Spleen (tissue), 11 donors: ENCODE data around the gene EPHB2. TPM values are rescaled to one million over a fixed set of nuclear protein-coding genes. Genes with fewer than 3 reads are reported as not detected.

Source experiments
- DNase-seq: peaks from one replicate; pipeline ENCODE4 v3.0.0-alpha.2; 2020
- H3K27ac ChIP-seq, 8 donors: fragments of 200-600 bp; sonication (generic) in 7 of 8; 1 replicate in 4 of 8; 2 replicates in 4 of 8; pipeline versions ENCODE4 v1.5.0 to v1.8.0; 2016 to 2021; ENCODE audit warnings: inconsistent platforms in 4 of 8, mild to moderate bottlenecking in 4 of 8, moderate library complexity in 1 of 8
- H3K27me3 ChIP-seq, 7 donors: fragments of 200-600 bp; sonication (generic) in 6 of 7; replicated peaks in 1 of 7; 1 replicate in 4 of 7; 2 replicates in 3 of 7; pipeline versions ENCODE4 v1.5.0 to v1.8.0; 2016 to 2021; ENCODE audit warnings: inconsistent platforms in 3 of 7, mild to moderate bottlenecking in 1 of 7
- H3K36me3 ChIP-seq, 6 donors: fragments of 200-600 bp; sonication (generic) in 5 of 6; 1 replicate in 4 of 6; 2 replicates in 2 of 6; pipeline versions ENCODE4 v1.5.0 to v1.8.0; 2016 to 2021; ENCODE audit warnings: inconsistent platforms in 2 of 6
- H3K4me1 ChIP-seq, 6 donors: fragments of 200-600 bp; sonication (generic) in 5 of 6; 1 replicate in 3 of 6; 2 replicates in 3 of 6; pipeline versions ENCODE4 v1.5.0 to v1.8.0; 2016 to 2021; ENCODE audit warnings: inconsistent platforms in 3 of 6
- H3K4me3 ChIP-seq, 8 donors: fragments of 200-600 bp; sonication (generic) in 7 of 8; 1 replicate in 4 of 8; 2 replicates in 4 of 8; pipeline versions ENCODE4 v1.5.0 to v1.8.0; 2016 to 2021; ENCODE audit warnings: inconsistent platforms in 4 of 8, mild to moderate bottlenecking in 4 of 8, moderate library complexity in 2 of 8
- H3K9me3 ChIP-seq, 8 donors: fragments of 200-600 bp; sonication (generic) in 7 of 8; 1 replicate in 4 of 8; 2 replicates in 4 of 8; pipeline versions ENCODE4 v1.5.0 to v1.8.0; 2016 to 2021; ENCODE audit warnings: inconsistent platforms in 4 of 8
- POLR2A ChIP-seq, 3 donors: fragments of 450-650 bp; IDR thresholded peaks; one replicate each; pipeline ENCODE4 v1.5.1; 2017; ENCODE audit warnings: antibody characterized with exemption in 3 of 3, mild to moderate bottlenecking in 1 of 3
- POLR2AphosphoS5 ChIP-seq, 3 donors: sonication (generic); formaldehyde crosslinking; IDR thresholded peaks; one replicate each; pipeline ENCODE4 v1.5.1; 2017; ENCODE audit warnings: antibody characterized with exemption in 3 of 3
- WGBS, 5 donors: extraction: QIAGEN DNeasy Blood & Tissue Kit in 3 of 5; methylation state at CpG; one replicate each; pipeline versions ENCODE4 v1.1.5 to v1.1.7; 2013 to 2018; 5-methylcytosine and 5-hydroxymethylcytosine counted together
- intact Hi-C: fragments of 100-400 bp; cut with DNase I; formaldehyde crosslinking; loops from one replicate; pipeline ENCODE4 v1.15.0; 2023; ENCODE audit warnings: low total_unique reads
- polyA plus RNA-seq, 3 donors: library from polyadenylated mRNA; stranded (reverse); fragments of 200-250 nt; gene quantifications; one replicate each; pipeline ENCODE4 v1.2.1, GENCODE V29; 2013
- total RNA-seq, 7 donors: library from RNA; depleted of rRNA in 3 of 7; stranded (reverse); fragments of >200 nt in 3 of 7; fragmentation: NEBNext Ultra II Directional in 4 of 7; extraction: Animal tissue kit (Norgen Biotek cat#: 25700) in 4 of 7; gene quantifications; one replicate each; pipeline versions ENCODE4 v1.1.0 to v1.2.1, GENCODE V29; 2016 to 2021
- TF ChIP-seq, protein P1 (sequence below), 11 experiments: fragments of 200-600 bp in 7 of 11; fragments of 450-650 bp in 4 of 11; sonication (generic) in 4 of 11; IDR thresholded peaks in 8 of 11; conservative IDR thresholded peaks in 3 of 11; 1 replicate in 7 of 11; 2 replicates in 4 of 11; pipeline versions ENCODE4 v1.4.0 to v1.8.0; 2016 to 2021; ENCODE audit warnings: antibody characterized with exemption in 11 of 11, inconsistent platforms in 4 of 11, mild to moderate bottlenecking in 1 of 11
- donor health status: healthy with polysubstance abuse.
- donor health status: DM: no; HTN: no; CAD: no; lungs with moderate emphysema.
- donor health status: DM: no; HTN: no; CAD: no.
- donor health status: Bipolar disorder and iron deficiency.
- donor health status: healthy.
- donor health status: DM: no; HTN: no; CAD: no.
- donor health status: DM: yes; HTN: yes; CAD: no.

The EPHB2 gene
- total and polyA plus RNA-seq, 10 donors, result 0.67 to 9.3 (median 6.3) TPM

DNA sequence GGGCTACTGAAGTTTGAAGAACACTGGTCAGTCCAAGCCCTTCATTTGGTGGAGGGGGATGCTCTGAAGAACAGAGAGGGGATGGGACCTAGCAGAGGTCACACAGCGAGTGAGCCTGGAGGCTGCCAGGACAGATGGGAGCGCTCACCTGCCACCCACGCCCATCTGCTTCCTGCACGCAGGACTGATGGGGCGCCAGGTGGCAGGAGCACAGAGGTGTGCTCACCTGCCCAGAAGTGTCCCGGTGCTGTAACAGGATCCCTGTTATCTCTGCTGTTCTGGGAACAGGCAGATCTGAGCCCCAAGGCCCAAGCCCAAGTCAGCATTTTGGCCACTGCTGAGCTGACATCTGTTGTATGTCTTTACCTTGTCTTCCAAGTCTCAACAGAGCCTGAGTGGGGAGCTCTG is 40.5 kb downstream of the EPHB2 start:
- intact Hi-C loops, result no loop called here
- peaks cover 0 to 14% (median 0%) of the 10 kb centered on the region in 7 donors for H3K27me3 ChIP-seq
- TF ChIP-seq POLR2A (IDR thresholded peaks at IDR 0.05) (no peak), POLR2AphosphoS5 (IDR thresholded peaks at IDR 0.05) (no peak)
- TF ChIP-seq, protein P1, sequence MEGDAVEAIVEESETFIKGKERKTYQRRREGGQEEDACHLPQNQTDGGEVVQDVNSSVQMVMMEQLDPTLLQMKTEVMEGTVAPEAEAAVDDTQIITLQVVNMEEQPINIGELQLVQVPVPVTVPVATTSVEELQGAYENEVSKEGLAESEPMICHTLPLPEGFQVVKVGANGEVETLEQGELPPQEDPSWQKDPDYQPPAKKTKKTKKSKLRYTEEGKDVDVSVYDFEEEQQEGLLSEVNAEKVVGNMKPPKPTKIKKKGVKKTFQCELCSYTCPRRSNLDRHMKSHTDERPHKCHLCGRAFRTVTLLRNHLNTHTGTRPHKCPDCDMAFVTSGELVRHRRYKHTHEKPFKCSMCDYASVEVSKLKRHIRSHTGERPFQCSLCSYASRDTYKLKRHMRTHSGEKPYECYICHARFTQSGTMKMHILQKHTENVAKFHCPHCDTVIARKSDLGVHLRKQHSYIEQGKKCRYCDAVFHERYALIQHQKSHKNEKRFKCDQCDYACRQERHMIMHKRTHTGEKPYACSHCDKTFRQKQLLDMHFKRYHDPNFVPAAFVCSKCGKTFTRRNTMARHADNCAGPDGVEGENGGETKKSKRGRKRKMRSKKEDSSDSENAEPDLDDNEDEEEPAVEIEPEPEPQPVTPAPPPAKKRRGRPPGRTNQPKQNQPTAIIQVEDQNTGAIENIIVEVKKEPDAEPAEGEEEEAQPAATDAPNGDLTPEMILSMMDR (IDR thresholded peaks at IDR 0.05 in 8 of 11, conservative IDR thresholded peaks at IDR 0.05 in 3 of 11), result no peak
- H3K27ac ChIP-seq, result peak overlapping the region in 3 of 8 donors; percentile 70 to 80 (median 78)
- H3K4me3 ChIP-seq, result no peak overlapping the region
- H3K4me1 ChIP-seq, result peaks cover 0 to 35% (median 0%) of the 10 kb centered on the region in 6 donors
- WGBS, 5 donors, result 81 to 94% (median 93%) methylated on average over 6 of the region's 6 CpGs
- H3K36me3 ChIP-seq, result no peaks in the 10 kb centered on the region
- DNase-seq, result no peak
- H3K9me3 ChIP-seq, result no peaks in the 10 kb centered on the region

DNA sequence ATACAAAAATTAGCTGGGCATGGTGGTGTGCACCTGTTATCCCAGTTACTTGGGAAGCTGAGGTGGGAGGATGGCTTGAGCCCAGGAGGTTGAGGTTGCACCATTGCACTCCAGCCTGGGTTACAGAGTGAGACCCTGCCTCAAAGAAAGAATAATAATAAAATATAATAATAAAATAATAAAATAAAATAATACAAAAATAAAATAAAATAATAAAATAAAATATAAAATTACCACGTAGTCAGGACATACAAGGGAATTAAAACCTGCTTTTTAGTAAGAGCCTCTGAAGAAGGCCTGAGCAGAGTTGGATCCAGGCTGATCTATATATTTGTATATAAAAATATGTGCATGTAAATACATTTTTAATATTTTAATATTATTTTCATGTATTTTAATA is 41.7 kb downstream of the EPHB2 start:
- Histone ChIP-seq H3K4me1 (peaks cover 0 to 23% (median 0%) of the 10 kb centered on the region in 6 donors), H3K27me3 (peaks cover 0 to 19% (median 0%) of the 10 kb centered on the region in 7 donors), H3K36me3 (no peaks in the 10 kb centered on the region), H3K27ac (no peak overlapping the region), H3K4me3 (no peak overlapping the region), H3K9me3 (no peaks in the 10 kb centered on the region)
- TF ChIP-seq POLR2AphosphoS5 (IDR thresholded peaks at IDR 0.05) (no peak), POLR2A (IDR thresholded peaks at IDR 0.05) (no peak)
- TF ChIP-seq, protein P1 (IDR thresholded peaks at IDR 0.05 in 8 of 11, conservative IDR thresholded peaks at IDR 0.05 in 3 of 11), result no peak
- intact Hi-C loops, result no loop called here
- DNase-seq, result no peak
- WGBS, 5 donors, result 85 to 94% (median 88%) methylated on average over 1 of the region's 1 CpG

DNA sequence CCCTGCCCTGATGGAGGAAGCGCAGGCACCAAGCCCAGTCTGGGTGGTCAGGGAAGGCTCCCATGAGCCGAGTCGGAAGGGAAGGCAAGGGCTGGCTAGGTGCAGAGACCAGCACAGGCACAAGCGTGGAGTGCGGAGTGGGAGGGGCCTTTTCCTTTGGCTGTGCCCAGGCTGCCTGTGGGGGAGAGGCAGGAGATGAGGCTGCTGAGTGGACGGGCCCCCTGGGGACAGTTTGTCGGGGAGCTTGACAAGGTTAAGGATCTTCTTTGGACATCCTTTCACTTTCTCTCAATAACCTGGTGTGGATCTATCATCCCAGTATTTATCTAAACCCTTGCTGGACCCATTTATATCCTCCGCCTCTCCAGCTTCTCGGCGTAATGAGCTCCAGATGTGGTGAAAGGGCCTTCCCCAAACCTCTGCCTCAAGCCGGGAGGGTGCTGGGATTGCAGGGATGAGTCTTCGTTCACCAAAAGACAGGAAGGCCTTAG is 42.9 kb downstream of the EPHB2 start:
- peaks cover 0 to 16% (median 0%) of the 10 kb centered on the region in 6 donors for H3K4me1 ChIP-seq
- TF ChIP-seq POLR2A (IDR thresholded peaks at IDR 0.05), result no peak
- TF ChIP-seq, protein P1 (IDR thresholded peaks at IDR 0.05 in 8 of 11, conservative IDR thresholded peaks at IDR 0.05 in 3 of 11), result no peak
- TF ChIP-seq POLR2AphosphoS5 (IDR thresholded peaks at IDR 0.05), result no peak
- H3K27me3 ChIP-seq, result peaks cover 0 to 23% (median 0%) of the 10 kb centered on the region in 7 donors
- no peak overlapping the region for H3K4me3 ChIP-seq
- no peaks in the 10 kb centered on the region for H3K36me3 ChIP-seq
- H3K27ac ChIP-seq, result no peak overlapping the region
- 59 to 82% (median 75%) methylated on average over 9 to 12 of the region's 12 CpGs for WGBS, 5 donors
- intact Hi-C loops, result no loop called here
- no peak for DNase-seq
- no peaks in the 10 kb centered on the region for H3K9me3 ChIP-seq

DNA sequence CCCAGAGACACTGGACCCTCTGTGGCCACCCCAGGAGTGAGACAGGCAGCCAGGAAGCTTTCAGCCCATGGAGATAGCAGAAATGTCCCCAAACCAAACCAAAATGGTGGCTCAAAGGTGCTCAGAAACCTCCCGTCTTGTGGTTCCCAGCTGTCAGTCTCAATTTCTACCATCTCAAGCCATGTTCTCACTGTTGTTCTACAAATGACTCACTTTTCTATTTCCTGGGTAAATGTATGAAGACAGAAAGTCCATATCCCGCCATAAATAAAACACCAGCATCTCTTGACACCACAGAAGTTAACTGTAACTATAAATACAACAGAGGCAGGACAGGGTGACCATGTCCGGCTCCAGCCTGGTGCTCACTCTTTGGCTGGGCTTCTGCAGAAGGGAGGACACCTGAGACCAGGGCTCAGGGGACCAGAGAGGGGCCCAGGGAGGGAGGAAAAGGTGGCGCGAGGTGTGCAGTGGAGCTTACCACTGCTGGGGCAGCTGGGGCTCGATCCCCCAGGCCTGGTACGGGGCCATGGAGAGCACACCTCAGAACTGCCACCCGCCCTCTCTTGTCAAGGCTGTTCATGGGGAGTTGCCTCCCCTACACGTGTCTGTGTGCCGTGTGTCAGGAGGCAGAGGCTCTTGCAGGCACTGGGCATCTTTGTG is 43.6 kb downstream of the EPHB2 start:
- H3K27ac ChIP-seq, result no peak overlapping the region
- TF ChIP-seq POLR2AphosphoS5 (IDR thresholded peaks at IDR 0.05), result no peak
- no peak for TF ChIP-seq POLR2A (IDR thresholded peaks at IDR 0.05)
- TF ChIP-seq, protein P1 (IDR thresholded peaks at IDR 0.05 in 8 of 11, conservative IDR thresholded peaks at IDR 0.05 in 3 of 11), result no peak
- peaks cover 0 to 16% (median 0%) of the 10 kb centered on the region in 6 donors for H3K4me1 ChIP-seq
- no peaks in the 10 kb centered on the region for H3K9me3 ChIP-seq
- 74 to 88% (median 78%) methylated on average over 10 of the region's 10 CpGs for WGBS, 5 donors
- H3K36me3 ChIP-seq, result no peaks in the 10 kb centered on the region
- H3K4me3 ChIP-seq, result no peak overlapping the region
- DNase-seq, result no peak
- intact Hi-C loops, result no loop called here
- H3K27me3 ChIP-seq, result peaks cover 0 to 24% (median 0%) of the 10 kb centered on the region in 7 donors
